Measurements from ENCODE around the gene CFAP210. TPM values are rescaled to one million over a fixed set of nuclear protein-coding genes. Genes with fewer than 3 reads are reported as not detected.

CFAP210 gene
- total RNA-seq, 2 experiments from 2014 or later: not detected

DNA sequence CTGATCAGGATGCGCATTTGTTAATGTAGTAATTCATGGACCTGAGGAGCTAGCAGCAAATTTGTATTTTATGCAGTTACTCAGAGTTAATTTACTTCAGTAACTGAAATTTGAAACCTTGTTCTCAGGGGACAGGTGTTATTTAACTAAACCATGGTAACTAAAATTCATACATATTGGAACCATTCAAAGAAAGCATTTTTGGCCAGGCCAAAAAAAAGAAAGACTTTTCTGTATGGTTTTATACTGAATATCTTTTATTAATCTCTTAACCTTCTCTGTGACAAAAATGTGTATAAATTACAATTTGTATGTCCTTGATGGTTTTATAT is 35.0 kb upstream of the CFAP210 start:
- TF ChIP-seq, protein P1, sequence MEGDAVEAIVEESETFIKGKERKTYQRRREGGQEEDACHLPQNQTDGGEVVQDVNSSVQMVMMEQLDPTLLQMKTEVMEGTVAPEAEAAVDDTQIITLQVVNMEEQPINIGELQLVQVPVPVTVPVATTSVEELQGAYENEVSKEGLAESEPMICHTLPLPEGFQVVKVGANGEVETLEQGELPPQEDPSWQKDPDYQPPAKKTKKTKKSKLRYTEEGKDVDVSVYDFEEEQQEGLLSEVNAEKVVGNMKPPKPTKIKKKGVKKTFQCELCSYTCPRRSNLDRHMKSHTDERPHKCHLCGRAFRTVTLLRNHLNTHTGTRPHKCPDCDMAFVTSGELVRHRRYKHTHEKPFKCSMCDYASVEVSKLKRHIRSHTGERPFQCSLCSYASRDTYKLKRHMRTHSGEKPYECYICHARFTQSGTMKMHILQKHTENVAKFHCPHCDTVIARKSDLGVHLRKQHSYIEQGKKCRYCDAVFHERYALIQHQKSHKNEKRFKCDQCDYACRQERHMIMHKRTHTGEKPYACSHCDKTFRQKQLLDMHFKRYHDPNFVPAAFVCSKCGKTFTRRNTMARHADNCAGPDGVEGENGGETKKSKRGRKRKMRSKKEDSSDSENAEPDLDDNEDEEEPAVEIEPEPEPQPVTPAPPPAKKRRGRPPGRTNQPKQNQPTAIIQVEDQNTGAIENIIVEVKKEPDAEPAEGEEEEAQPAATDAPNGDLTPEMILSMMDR (IDR thresholded peaks at IDR 0.05): no peak
- Mint-ChIP-seq H3K27me3 (peaks cover 11% of the 10 kb centered on the region), H3K4me1 (ENCODE audit: low read depth) (peaks cover 7% of the 10 kb centered on the region), H3K36me3 (ENCODE audit: low read depth) (peaks cover 2% of the 10 kb centered on the region), H3K9me3 (no peaks in the 10 kb centered on the region), H3K4me3 (no peak overlapping the region), H3K27ac (no peak overlapping the region)
- DNase-seq (no peak), ATAC-seq (no peak)
- ChIA-PET CTCF (no interaction called here), POLR2A (no interaction called here)
- intact Hi-C loops (cut with micrococcal nuclease): no loop called here

DNA sequence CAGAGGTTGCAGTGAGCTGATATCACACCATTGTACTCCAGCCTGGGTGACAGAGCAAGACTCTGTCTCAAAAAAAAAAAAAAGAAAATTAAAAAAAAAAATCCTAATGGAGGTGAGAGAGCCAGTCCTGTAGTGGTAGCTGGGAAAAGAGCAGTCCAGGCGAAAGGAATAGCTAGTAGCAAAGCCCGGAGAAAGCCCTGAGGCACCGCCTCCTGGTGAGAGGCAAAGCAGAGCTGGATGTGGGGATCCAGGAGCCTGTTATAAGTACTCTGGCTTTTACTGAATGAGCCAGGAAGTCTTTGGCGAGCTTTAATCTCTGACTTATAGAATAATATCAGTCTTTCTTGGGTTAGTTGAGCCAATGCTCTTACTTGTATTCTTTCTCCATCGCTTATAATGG is 32.9 kb upstream of the CFAP210 start:
- POLR2A ChIA-PET: interaction anchor here (0.9 kb wide), 1 partner anchor 43 kb away, joined by 3 read pairs; no protein-coding TSS in a partner anchor
- Mint-ChIP-seq H3K27ac (no peak overlapping the region), H3K36me3 (ENCODE audit: low read depth) (peaks cover 2% of the 10 kb centered on the region), H3K4me1 (ENCODE audit: low read depth) (no peaks in the 10 kb centered on the region), H3K27me3 (peaks cover 3% of the 10 kb centered on the region), H3K4me3 (no peak overlapping the region), H3K9me3 (no peaks in the 10 kb centered on the region)
- intact Hi-C loops (cut with micrococcal nuclease): no loop called here
- CTCF ChIA-PET: interaction anchor here (0.7 kb wide), 1 partner anchor 34 kb away, joined by 3 read pairs; no protein-coding TSS in a partner anchor
- DNase-seq (no peak), ATAC-seq (no peak)
- TF ChIP-seq, protein P1 (IDR thresholded peaks at IDR 0.05): no peak

DNA sequence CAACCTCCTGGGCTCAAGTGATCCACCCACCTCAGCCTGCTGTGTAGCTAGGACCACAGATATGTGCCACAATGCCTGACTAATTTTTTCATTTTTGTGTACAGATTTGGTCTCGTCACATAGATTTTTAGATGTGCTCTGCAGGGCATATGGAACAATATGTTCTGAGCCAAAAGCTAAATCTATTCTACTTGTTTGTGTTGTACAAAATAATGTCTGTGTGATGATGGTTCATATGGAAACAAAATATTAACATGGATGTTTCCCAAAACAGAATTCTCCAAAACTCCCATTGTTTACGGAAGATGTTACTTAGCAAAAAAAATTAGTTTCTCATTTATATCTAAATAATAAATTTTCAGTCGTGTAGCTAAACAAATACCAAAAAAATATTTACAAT is 26.8 kb upstream of the CFAP210 start:
- H3K27me3 Mint-ChIP-seq: peaks cover 3% of the 10 kb centered on the region
- intact Hi-C loops (cut with micrococcal nuclease): no loop called here

DNA sequence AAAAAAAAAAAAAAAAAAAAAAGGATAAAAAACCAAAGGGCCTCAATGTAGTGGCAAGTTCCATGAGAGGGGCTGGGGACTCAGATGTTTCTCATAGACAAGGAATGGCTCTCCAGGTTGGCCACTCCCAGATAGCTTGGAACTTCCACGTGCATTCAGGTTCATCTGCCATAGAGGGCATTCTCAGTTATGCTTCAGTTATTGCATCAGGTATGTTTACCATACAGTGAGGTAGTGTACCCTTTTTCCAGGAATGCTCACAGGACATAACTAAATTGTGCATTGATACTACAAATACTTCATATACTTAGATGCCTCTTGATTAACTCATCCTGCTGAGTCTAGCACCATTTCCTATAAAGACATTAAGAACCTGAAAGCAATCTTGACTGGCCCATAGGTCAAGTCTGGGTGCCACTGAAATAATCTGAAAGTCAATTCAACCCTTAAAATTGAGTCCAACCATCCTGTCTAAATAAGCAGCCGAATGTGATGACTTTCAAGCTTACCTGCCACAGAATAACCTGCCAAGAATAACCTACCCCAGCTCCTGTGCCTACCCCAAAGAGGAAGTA is 24.8 kb upstream of the CFAP210 start:
- ATAC-seq (peak; percentile 20), DNase-seq (no peak)
- Mint-ChIP-seq H3K36me3 (ENCODE audit: low read depth) (no peaks in the 10 kb centered on the region), H3K4me1 (ENCODE audit: low read depth) (peaks cover 2% of the 10 kb centered on the region), H3K9me3 (no peaks in the 10 kb centered on the region), H3K27me3 (no peaks in the 10 kb centered on the region), H3K27ac (no peak overlapping the region), H3K4me3 (no peak overlapping the region)
- ChIA-PET POLR2A (no interaction called here), CTCF (no interaction called here)
- TF ChIP-seq, protein P1 (IDR thresholded peaks at IDR 0.05): no peak
- intact Hi-C loops (cut with micrococcal nuclease): no loop called here

More for the DNA sequence above, 26.8 kb upstream of the CFAP210 start:
- TF ChIP-seq, protein P1 (IDR thresholded peaks at IDR 0.05): no peak
- Mint-ChIP-seq H3K4me3 (no peak overlapping the region), H3K36me3 (ENCODE audit: low read depth) (peaks cover 2% of the 10 kb centered on the region), H3K4me1 (ENCODE audit: low read depth) (peaks cover 2% of the 10 kb centered on the region), H3K9me3 (no peaks in the 10 kb centered on the region), H3K27ac (no peak overlapping the region)
- DNase-seq (no peak), ATAC-seq (no peak)
- ChIA-PET POLR2A (no interaction called here), CTCF (no interaction called here)

DNA sequence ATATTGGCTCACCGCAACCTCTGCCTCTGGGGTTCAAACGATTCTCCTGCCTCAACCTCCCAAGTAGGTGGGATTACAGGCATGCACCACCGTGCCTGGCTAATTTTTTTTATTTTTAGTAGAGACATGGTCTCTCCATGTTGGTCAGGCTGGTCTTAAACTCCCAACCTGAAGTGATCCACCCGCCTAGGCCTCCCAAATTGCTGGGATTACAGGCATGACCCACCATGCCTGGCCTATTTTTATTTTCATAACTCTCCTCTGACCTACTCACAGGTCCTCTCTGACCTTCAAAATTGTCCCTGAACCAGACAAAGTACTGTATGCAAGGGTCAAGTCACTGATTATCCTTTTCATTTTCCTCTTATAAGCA is 23.5 kb upstream of the CFAP210 start:
- TF ChIP-seq, protein P1 (IDR thresholded peaks at IDR 0.05): no peak
- ChIA-PET CTCF (no interaction called here), POLR2A (no interaction called here)
- no peaks in the 10 kb centered on the region for H3K9me3 Mint-ChIP-seq
- peaks cover 2% of the 10 kb centered on the region for H3K4me1 Mint-ChIP-seq (ENCODE audit: low read depth)
- no peaks in the 10 kb centered on the region for H3K36me3 Mint-ChIP-seq (ENCODE audit: low read depth)
- H3K27me3 Mint-ChIP-seq: no peaks in the 10 kb centered on the region
- H3K27ac Mint-ChIP-seq: no peak overlapping the region
- intact Hi-C loops (cut with micrococcal nuclease): no loop called here
- H3K4me3 Mint-ChIP-seq: no peak overlapping the region
- DNase-seq (no peak), ATAC-seq (no peak)
